Measurements from ENCODE around the gene ENTPD5.

- TF ChIP-seq, protein P1, sequence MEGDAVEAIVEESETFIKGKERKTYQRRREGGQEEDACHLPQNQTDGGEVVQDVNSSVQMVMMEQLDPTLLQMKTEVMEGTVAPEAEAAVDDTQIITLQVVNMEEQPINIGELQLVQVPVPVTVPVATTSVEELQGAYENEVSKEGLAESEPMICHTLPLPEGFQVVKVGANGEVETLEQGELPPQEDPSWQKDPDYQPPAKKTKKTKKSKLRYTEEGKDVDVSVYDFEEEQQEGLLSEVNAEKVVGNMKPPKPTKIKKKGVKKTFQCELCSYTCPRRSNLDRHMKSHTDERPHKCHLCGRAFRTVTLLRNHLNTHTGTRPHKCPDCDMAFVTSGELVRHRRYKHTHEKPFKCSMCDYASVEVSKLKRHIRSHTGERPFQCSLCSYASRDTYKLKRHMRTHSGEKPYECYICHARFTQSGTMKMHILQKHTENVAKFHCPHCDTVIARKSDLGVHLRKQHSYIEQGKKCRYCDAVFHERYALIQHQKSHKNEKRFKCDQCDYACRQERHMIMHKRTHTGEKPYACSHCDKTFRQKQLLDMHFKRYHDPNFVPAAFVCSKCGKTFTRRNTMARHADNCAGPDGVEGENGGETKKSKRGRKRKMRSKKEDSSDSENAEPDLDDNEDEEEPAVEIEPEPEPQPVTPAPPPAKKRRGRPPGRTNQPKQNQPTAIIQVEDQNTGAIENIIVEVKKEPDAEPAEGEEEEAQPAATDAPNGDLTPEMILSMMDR (IDR thresholded peaks at IDR 0.05), result no peak
- no peak for TF ChIP-seq POLR2A (IDR thresholded peaks at IDR 0.05)
Observed at GRCh38 chr14:74045522-74045921, 26.4 kb upstream of the ENTPD5 start.

Data from heart left ventricle (tissue), 13 donors.